Rectal smooth muscle tissue (tissue), 1 donor: ENCODE results near the gene PROX1.

Source experiments
- H3K27ac ChIP-seq: one replicate; pipeline ENCODE4 v1.7.0; 2013; ENCODE audit warnings: low read depth, low read length, inconsistent platforms
- H3K27me3 ChIP-seq: one replicate; pipeline ENCODE4 v1.7.0; 2013; ENCODE audit warnings: low read length; ENCODE audit not compliant: control insufficient read depth, insufficient read depth
- H3K36me3 ChIP-seq: one replicate; pipeline ENCODE4 v1.7.0; 2013; ENCODE audit warnings: low read length; ENCODE audit not compliant: control insufficient read depth, insufficient read depth
- H3K4me1 ChIP-seq: one replicate; pipeline ENCODE4 v1.7.0; 2013; ENCODE audit warnings: low read length; ENCODE audit not compliant: control insufficient read depth, insufficient read depth
- H3K4me3 ChIP-seq: one replicate; pipeline ENCODE4 v1.7.0; 2013; ENCODE audit warnings: low read length
- H3K9ac ChIP-seq: one replicate; pipeline ENCODE4 v1.7.0; 2013; ENCODE audit warnings: low read length

Gene PROX1

GRCh38 chr1:213968146-213968825, 19.5 kb upstream of the PROX1 start:
- H3K4me3 ChIP-seq: no peak overlapping the region
- H3K4me1 ChIP-seq: no peaks in the 10 kb centered on the region
- no peak overlapping the region for H3K27ac ChIP-seq
- no peaks in the 10 kb centered on the region for H3K27me3 ChIP-seq
- no peaks in the 10 kb centered on the region for H3K36me3 ChIP-seq
- H3K9ac ChIP-seq: no peak overlapping the region

- no peaks in the 10 kb centered on the region for H3K27me3 ChIP-seq
- no peak overlapping the region for H3K27ac ChIP-seq
- H3K36me3 ChIP-seq: no peaks in the 10 kb centered on the region
- H3K4me1 ChIP-seq: no peaks in the 10 kb centered on the region
- no peak overlapping the region for H3K9ac ChIP-seq
- H3K4me3 ChIP-seq: no peak overlapping the region
Observed at GRCh38 chr1:213969958-213970555, 17.7 kb upstream of the PROX1 start.

DNA sequence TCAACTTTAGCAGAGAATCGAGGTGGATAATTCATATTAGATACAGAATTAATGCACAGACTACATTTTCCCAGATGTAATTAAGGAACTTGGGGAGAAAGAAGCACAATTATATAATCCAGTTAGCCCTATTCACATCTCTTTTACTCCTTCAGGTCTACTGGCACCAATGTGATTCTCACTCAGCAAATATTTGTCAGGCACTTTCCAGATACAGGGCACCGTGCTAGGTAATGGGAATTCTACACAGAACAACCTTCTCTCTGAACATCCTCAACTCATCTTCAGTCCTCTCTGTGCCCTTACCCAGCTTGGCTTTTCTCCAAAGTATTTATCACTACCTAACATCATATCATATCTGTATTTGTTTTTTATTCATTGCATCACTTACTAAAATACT, 15.6 kb upstream of the PROX1 start:
- H3K9ac ChIP-seq: no peak overlapping the region
- no peaks in the 10 kb centered on the region for H3K36me3 ChIP-seq
- no peak overlapping the region for H3K27ac ChIP-seq
- H3K4me3 ChIP-seq: no peak overlapping the region
- H3K27me3 ChIP-seq: no peaks in the 10 kb centered on the region
- H3K4me1 ChIP-seq: no peaks in the 10 kb centered on the region

- no peak overlapping the region for H3K9ac ChIP-seq
- H3K27me3 ChIP-seq: no peaks in the 10 kb centered on the region
- no peak overlapping the region for H3K27ac ChIP-seq
- no peaks in the 10 kb centered on the region for H3K36me3 ChIP-seq
- no peak overlapping the region for H3K4me3 ChIP-seq
- no peaks in the 10 kb centered on the region for H3K4me1 ChIP-seq
Observed at GRCh38 chr1:213973129-213973528, 14.6 kb upstream of the PROX1 start.

- no peak overlapping the region for H3K9ac ChIP-seq
- no peak overlapping the region for H3K4me3 ChIP-seq
- no peaks in the 10 kb centered on the region for H3K4me1 ChIP-seq
- H3K27ac ChIP-seq: no peak overlapping the region
- peaks cover 4% of the 10 kb centered on the region for H3K27me3 ChIP-seq
- no peaks in the 10 kb centered on the region for H3K36me3 ChIP-seq
Observed at GRCh38 chr1:213976665-213977485, 10.9 kb upstream of the PROX1 start.

- no peaks in the 10 kb centered on the region for H3K4me1 ChIP-seq
- H3K36me3 ChIP-seq: no peaks in the 10 kb centered on the region
- H3K27ac ChIP-seq: no peak overlapping the region
- H3K27me3 ChIP-seq: peaks cover 8% of the 10 kb centered on the region
- no peak overlapping the region for H3K4me3 ChIP-seq
- no peak overlapping the region for H3K9ac ChIP-seq
Observed at GRCh38 chr1:213977486-213977842, 10.3 kb upstream of the PROX1 start.

- Histone ChIP-seq H3K4me1 (no peaks in the 10 kb centered on the region), H3K4me3 (no peak overlapping the region), H3K27me3 (peaks cover 11% of the 10 kb centered on the region), H3K36me3 (no peaks in the 10 kb centered on the region), H3K27ac (no peak overlapping the region), H3K9ac (no peak overlapping the region)
Observed at GRCh38 chr1:213977909-213978308, 9.9 kb upstream of the PROX1 start.

DNA sequence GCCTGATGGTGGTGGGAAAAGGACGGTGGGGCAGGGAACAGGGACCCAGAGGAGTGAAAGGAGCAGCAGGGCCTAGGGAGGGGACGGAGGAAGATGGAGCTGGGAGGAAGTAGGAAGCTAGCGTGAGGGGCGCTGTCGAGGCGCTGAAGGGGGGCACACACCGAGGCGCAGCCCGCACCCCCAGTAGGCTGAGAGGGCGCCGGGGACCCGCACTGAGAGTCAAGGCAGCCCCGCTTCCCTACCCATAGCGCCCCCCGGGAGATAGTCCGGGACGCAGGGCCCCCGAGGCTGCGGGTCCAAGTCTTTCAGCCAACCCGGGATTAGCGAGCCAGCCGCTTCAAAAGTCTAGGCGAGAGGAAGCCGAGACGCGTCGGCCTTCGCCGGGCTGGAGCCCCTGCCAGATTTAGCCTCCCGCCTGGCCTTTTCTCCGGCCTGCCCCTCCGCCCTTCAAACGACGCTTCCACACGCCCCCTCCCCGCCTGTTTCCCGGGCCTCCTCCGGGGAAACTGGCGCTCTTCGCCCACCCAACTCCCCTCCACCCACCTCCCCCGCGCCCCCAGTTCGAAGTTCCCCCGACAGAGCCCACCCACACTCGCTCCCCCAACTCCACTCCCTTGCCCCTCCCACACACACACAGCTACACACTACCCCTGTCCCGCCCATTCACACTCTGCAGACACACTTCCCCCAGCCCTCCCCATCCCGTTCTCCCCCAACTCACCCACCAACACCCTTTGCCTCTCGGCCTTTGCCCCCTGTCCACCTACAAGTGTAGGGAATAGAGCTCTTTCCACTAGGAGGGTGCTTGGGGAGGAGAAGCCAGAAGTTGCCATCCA, 7.8 kb upstream of the PROX1 start:
- peaks cover 23% of the 10 kb centered on the region for H3K27me3 ChIP-seq
- no peaks in the 10 kb centered on the region for H3K4me1 ChIP-seq
- H3K4me3 ChIP-seq: no peak overlapping the region
- no peak overlapping the region for H3K27ac ChIP-seq
- no peaks in the 10 kb centered on the region for H3K36me3 ChIP-seq
- no peak overlapping the region for H3K9ac ChIP-seq

- H3K27me3 ChIP-seq: peaks cover 30% of the 10 kb centered on the region
- no peak overlapping the region for H3K4me3 ChIP-seq
- no peak overlapping the region for H3K9ac ChIP-seq
- H3K36me3 ChIP-seq: no peaks in the 10 kb centered on the region
- H3K4me1 ChIP-seq: no peaks in the 10 kb centered on the region
- H3K27ac ChIP-seq: no peak overlapping the region
Observed at GRCh38 chr1:213980906-213981305, 6.9 kb upstream of the PROX1 start.

- Histone ChIP-seq H3K9ac (no peak overlapping the region), H3K4me1 (no peaks in the 10 kb centered on the region), H3K36me3 (no peaks in the 10 kb centered on the region), H3K4me3 (peak overlapping the region; percentile 14), H3K27ac (no peak overlapping the region), H3K27me3 (peaks cover 33% of the 10 kb centered on the region)
Observed at GRCh38 chr1:213982289-213982671, 5.5 kb upstream of the PROX1 start.

DNA sequence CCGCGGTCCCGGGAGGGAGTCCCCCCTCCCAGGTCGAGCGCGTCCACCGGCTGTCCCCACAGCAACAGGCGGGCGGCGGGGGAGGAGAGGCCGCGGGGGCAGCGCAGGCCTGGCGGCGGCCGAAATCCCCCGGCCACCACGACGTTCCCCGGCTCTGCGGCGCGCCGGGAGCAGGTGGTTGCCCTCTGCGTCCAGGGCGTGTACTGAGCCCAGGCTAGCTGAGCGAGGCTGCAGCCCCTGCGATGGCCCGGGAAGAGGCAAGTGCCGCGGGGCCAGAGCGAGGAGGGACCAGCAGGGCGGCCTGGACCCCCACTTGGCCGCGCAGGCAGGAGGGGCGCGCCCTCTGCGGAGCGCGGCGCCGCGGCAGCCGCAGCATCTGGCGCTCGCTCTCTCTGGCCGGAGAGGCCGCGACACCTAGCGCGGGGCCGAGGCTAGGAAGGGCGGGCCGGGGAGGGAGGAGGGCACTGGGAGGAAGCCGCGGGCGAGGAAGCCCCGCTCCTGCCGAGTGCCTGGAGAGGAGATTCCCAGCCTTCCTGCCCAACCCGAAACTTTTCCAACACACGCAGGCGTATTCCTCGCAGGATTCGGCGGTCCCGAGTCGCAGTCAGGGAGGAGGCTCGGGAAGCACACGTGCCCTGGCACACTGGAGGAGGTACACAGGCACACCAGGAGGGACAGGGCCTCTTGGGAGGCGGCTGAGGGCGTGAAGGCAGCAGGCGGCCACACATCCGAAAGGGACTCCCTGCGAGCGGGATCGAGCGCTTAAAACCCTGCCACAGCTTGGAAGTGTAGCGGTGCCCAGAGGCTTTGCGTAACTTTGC, 4.9 kb upstream of the PROX1 start:
- Histone ChIP-seq H3K4me3 (peak overlapping the region; percentile 14), H3K27me3 (peaks cover 33% of the 10 kb centered on the region), H3K4me1 (no peaks in the 10 kb centered on the region), H3K27ac (no peak overlapping the region), H3K9ac (no peak overlapping the region), H3K36me3 (no peaks in the 10 kb centered on the region)
